Measurements from ENCODE around the gene NPIPA8.
"Not testable (repeated sequence)": the region's sequence is repeated elsewhere in the genome, so short reads cannot be mapped to it uniquely, and the experiment has no call there.

NPIPA8 gene

DNA sequence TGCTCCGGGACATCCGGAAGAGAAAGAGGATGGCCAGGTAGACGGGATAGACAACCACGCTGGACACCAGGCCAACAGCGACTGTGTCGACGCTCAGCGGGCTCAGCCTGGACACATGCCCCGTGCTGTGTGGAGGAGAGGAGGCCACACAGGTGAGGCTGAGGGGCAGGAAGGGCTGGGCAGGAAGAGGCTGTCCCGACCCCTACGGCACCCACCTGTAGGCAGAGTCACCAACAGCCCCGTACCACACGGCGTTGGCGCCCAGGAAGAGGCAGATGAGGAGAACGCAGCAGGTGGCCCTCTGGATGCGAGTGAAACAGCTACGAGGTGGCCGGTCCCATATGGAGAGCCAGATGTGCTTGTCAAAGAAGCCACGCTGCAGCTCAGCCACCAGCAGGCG, at the start of gene NPIPA8:
TSS of gene NPIPA8 (minus strand) at position 101 of the 400 bp plus-strand sequence. CDS start 4,074 bp downstream, outside the sequence.
- not testable (repeated sequence) for DNase-seq

GRCh38 chr16:18385285-18385684, 48.7 kb upstream of the NPIPA8 start:
- DNase-seq, result not testable (repeated sequence)

GRCh38 chr16:18384869-18385268, 48.3 kb upstream of the NPIPA8 start:
- DNase-seq, result not testable (repeated sequence)

GRCh38 chr16:18384098-18384636, 47.6 kb upstream of the NPIPA8 start:
- not testable (repeated sequence) for DNase-seq

- DNase-seq, result not testable (repeated sequence)
Observed at GRCh38 chr16:18382696-18383095, 46.2 kb upstream of the NPIPA8 start.

GRCh38 chr16:18347742-18348141, 11.2 kb upstream of the NPIPA8 start:
- not testable (repeated sequence) for DNase-seq

GRCh38 chr16:18346993-18347392, 10.5 kb upstream of the NPIPA8 start:
- DNase-seq, result not testable (repeated sequence)

DNA sequence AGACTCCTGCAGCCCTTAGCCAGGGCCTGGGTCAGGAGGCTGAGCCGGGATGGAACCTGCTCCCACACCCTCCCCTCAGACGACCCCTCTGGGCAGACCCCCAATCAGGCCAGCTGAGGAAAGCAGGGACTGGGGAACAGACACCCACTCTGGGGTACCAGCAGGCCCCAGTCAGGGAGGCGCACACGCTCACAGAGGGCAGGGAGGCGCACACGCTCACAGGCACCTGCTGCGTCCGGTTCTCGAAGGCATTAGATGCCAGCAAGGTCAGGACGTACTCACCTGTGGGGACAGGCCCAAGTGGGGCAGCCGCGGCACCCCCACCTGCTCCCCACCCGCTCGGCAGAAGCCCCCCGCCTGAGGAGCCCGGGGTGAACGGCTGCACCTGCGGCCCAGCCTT, 8.1 kb upstream of the NPIPA8 start:
- DNase-seq, result not testable (repeated sequence)

DNA sequence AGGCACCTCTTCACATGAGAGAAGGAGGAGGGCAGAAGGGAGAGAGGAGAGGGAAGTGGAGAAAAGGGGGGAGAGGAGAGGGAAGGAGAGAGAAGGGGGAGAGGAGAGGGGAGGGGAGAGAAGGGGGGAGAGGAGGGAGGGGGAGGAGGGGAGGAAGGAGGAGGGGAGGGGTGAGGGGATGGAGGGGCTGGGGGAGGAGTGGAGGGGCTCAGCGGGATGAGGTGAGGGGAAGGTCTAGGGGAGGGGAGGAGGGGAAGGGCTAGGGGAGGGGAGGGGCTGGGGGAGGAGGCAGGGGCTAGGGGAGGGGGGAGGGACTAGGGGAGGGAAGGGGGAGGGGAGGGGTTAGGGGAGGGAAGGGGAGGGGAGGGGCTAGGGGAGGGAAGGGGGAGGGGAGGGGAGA, 5.5 kb upstream of the NPIPA8 start:
- DNase-seq, result not testable (repeated sequence)

GRCh38 chr16:18341417-18341960, 5.0 kb upstream of the NPIPA8 start:
- DNase-seq, result not testable (repeated sequence)

DNA sequence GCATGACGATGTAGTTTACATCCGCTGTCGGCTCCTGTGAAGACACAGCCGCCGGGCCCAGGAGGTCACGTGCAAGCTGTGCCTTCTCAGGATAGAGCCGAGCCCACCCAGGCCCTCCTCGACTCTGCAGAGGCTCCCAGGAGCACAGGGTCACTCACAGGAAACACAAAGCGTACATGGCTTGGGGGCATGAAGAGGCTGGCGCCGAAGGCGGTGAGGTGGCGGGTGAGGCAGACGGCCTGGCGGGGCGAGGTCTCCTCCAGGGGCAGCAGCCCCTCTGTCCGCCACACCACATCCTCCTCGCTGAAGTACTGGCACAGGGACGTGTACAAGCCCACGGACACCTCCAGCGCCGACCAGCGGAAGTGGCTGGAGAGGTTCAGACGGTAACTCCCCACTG, 2.7 kb upstream of the NPIPA8 start:
- DNase-seq, result not testable (repeated sequence)

DNA sequence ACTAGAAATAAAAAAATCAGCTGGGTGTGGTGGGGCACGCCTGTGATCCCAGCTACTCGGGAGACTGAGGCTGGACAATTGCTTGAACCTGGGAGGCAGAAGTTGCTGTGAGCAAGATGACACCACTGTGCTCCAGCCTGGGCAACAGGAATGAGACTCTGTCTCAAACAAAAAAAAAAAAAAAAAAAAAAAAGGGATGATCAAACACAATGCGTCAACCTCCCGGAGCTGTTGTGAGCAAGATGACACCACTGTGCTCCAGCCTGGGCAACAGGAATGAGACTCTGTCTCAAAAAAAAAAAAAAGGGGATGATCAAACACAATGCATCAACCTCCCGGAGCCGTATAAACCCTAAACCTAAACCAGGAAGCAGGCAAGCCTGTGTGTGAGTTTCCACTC, 24.7 kb downstream of the NPIPA8 start:
- DNase-seq, result not testable (repeated sequence)

GRCh38 chr16:18309159-18309558, 27.4 kb downstream of the NPIPA8 start:
- not testable (repeated sequence) for DNase-seq

- DNase-seq, result not testable (repeated sequence)
Observed at GRCh38 chr16:18307241-18307640, 29.3 kb downstream of the NPIPA8 start.

DNA sequence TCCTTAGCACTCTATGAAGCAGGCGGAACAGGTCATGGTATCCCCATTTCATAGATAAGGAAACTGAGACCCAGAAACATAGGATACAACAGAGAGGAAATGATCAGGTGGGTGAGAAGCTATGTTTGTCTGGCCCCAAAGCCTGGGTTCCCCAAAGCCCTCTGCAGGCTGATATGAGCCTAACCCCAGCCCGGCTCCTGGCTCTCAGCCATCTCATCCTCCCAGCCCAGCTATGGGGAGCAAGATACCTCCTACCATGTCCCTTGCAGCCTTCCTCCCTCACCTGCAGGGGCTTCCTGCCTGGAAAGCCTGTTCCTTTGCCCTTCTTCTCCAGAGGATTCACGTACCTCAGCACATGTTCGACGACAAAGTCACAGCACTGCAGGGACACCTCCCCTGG, 30.5 kb downstream of the NPIPA8 start:
- DNase-seq, result not testable (repeated sequence)

DNA sequence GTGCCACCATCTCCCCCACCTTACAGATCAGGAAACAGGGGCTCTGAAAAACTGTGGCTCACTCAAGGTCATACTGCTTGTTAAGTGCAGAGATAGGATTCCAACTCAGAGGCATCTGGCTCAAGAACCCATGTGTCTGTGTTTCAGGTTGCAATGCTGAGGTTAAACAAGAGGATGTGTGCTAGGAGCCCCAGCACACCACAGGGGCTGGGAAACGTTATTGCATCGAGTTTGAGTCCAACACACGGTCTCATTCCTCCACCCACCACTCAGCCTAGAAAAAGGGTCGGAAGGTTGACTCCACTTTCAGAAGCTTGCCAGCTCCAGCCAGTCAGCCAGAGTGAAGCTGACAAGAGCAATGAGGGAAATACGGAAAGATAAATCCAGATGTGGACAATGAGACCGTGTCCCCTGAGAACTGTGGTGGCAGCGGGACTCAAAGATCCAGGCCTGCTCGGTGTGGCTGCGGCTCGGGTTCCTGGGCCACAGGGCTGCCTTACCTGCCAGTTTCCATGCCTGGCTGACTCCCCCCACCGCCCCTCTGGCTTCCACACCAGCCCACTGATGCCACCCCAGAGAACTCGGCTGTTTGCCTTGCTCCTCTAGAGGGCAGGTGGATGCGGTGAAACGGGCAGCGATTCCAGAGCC, 33.4 kb downstream of the NPIPA8 start:
- not testable (repeated sequence) for DNase-seq

DNA sequence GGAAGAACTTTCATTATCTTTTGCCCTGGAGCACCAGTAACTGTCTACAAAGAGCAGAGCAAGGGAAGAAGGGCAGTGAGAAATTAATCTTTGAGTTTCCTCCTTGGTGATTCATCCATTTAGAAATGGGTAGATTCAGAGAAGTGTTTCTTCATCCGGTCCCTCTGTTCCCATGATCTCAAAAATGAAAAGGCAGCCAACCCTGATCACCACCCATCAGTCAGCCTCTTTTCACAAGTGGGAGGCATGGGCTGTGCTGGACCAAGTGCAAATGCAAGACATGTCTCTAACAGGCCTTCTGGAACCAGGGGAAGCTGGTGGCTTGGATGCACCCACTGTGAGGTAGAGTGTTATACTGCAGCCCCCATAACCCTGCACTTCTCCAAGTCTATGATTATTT, 38.8 kb downstream of the NPIPA8 start:
- not testable (repeated sequence) for DNase-seq

- DNase-seq, result not testable (repeated sequence)
Observed at GRCh38 chr16:18296931-18297330, 39.6 kb downstream of the NPIPA8 start.

DNA sequence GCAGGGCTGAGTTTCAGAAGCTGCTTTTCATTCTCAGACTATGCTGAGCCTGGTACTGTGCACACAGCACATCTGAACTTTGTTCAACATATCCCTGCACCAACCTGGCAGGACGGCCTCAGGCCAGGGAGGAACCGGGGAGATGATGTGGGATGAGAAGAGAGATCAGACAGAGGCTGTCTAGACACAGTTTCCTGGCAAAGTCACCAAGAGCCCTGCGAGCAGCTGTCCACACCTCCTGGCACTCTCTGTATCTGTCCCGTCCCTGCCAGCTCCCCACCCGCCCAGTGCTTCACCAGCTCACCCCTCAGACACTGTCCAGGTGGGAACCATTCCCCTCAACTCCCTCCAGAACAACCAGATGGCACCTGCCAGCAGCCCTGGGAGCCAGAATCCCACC, 42.2 kb downstream of the NPIPA8 start:
- DNase-seq, result not testable (repeated sequence)

- not testable (repeated sequence) for DNase-seq
Observed at GRCh38 chr16:18293337-18293956, 43.1 kb downstream of the NPIPA8 start.

GRCh38 chr16:18290959-18291358, 45.6 kb downstream of the NPIPA8 start:
- DNase-seq, result not testable (repeated sequence)

- DNase-seq, result not testable (repeated sequence)
Observed at GRCh38 chr16:18286342-18286741, 50.2 kb downstream of the NPIPA8 start.

- not testable (repeated sequence) for DNase-seq
Observed at GRCh38 chr16:18280319-18280718, 56.2 kb downstream of the NPIPA8 start.

GRCh38 chr16:18276756-18277155, 59.8 kb downstream of the NPIPA8 start:
- DNase-seq, result not testable (repeated sequence)
